Stimulated activated naive CD4-positive, alpha-beta T cell (primary cell): ENCODE results near the gene TCEAL7.

Experiments
- DNase-seq, 6 experiments: peaks; one replicate each; lab custom pipeline; 2025; lab: John Stamatoyannopoulos, UW

Gene TCEAL7

DNA sequence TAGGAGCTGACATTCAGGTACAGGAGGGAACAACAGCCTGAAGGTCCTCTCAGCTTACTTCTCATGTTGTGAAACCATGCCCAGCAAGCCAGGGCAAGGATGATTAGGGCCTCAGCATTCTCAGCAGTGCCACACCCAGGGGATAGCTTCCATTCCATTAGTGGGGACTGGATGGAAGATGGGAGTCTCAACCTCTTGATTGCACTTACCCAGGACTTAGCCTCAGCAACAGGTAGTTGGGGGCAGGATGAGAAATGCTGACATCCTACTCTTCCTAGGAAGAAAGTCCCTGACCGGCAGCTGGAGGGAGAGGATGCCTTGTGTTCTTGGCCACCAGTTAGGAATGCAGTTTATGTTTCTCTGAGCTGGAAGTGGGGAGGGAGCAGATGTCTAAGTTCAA is 37.5 kb downstream of the TCEAL7 start:
- no peak for DNase-seq

DNA sequence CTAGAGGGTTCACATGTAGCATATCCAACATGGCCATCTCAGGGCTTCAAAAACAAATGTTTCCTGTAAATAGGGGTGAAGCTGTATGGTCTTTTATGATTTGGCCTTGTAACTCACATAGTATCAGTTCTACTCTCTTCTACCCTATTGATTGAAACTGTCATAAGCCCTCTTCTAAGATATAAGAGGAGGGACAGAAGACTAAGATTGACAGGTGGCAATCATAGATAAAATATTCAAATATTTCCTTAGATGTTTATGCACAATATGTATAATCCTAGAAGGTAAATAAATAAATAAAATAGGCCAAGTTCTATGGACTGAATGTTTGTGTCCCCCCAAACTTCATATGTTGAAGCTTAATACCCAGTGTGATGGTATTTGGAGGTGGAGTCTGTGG is 39.4 kb downstream of the TCEAL7 start:
- DNase-seq: no peak

DNA sequence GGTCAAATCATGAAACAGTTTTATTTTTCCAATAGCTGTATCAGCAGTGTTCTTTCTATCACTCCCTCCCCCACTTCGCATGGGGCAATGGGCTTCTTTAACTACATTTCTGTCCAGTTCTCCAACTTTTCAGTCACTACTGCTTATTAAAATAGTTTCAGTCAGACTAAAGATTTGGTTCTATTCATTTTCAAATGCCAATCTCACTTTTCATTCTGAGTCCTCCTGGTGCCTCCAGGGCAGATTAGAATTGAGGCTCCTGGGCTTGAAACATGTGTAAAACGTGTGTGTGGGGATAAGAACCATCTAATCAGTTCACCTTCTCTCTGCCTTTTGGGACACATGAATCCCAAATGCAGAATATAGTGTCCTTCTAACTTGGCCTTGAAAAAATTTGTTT is 42.8 kb downstream of the TCEAL7 start:
- no peak for DNase-seq

DNA sequence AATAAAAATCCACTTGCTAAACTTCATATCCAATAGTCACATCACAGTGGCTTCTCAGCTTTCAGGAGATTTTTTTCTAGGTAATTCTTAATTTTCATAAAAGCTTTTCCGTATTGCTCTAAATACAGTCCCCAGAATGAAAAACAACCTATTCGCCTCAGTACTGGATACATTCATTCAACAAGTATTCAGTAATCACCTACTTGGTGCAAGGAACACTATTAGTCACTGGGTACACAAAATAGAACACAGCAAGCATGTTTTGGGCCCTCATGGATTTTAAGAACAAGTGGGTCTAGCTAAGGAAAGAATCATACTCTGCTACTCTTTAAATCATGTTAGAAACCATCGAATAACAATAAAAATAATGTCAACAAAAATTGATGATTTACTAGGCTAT is 43.5 kb downstream of the TCEAL7 start:
- DNase-seq: no peak

- DNase-seq: peak; percentile 25 to 53 (median 34)
These were observed 46.3 kb downstream of the TCEAL7 start, which contains the start of gene BEX3 for GRCh38 chrX:103376118-103376978. BEX3 (plus strand) TSS chrX:103376538; CDS start chrX:103377522, 984 bp downstream.

DNA sequence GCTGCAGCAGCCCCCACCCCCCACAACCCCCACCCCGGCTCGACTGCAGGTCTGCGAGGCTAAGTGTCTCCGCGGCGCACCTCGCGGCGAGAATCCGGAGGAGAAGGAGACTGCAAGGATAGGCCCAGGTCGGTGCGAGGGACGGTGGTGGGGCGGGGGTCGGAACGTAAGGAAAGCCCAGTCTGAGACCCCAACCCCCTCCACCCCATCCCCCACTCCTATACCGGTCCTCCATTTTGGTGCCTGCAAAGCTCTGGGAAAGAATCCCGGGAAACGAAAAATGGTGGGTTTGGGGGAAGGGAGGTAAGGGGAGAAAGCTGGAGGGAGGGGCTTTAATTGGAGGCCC is 46.9 kb downstream of the TCEAL7 start:
- DNase-seq: peak in 1 of 6 experiments; percentile 18

- no peak for DNase-seq
These were observed 49.0 kb downstream of the TCEAL7 start for GRCh38 chrX:103378990-103379389.
